ENCODE results near the gene CDRT15.

DNA sequence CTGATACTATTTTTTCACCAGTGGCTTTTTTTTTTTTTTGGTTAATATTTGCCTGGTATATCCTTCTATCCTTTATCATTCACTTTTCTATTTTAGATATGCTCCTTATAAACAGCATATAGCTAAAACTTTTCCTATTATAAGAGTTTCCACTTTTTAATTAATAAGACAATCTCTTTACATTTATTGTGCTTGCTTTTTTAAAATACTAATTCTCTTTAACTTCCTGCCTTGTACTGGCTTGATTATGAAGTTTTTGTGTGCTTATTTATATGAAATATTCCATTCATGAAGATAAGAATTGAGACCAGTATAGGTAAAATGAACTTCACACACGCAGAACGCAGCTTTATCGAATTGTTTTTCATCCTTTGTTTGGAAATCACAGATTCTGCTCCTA, 9.0 kb upstream of the CDRT15 start:
- TF ChIP-seq POLR2A (IDR thresholded peaks at IDR 0.05; ENCODE audit: low read length) (no peak), GATA1 (IDR thresholded peaks at IDR 0.05; ENCODE audit: low read depth, low read length) (no peak)
